Right renal cortex interstitium (tissue), 3 donors: ENCODE results near the gene OR52D1. TPM values are rescaled to one million over a fixed set of nuclear protein-coding genes. Genes with fewer than 3 reads are reported as not detected.

Source experiments
- DNase-seq, 3 donors: peaks; one replicate each; pipeline ENCODE4 v3.0.0-alpha.2; 2013; ENCODE audit warnings: low read depth in 3 of 3, low spot score in 2 of 3
- polyA plus RNA-seq, 3 donors: library from polyadenylated mRNA; unstranded; fragments of 120-200 nt; gene quantifications; one replicate each; pipeline ENCODE4 v1.2.1, GENCODE V29; 2013; ENCODE audit not compliant: insufficient read length in 3 of 3

OR52D1 gene
- not detected for polyA plus RNA-seq

GRCh38 chr11:5488385-5488784, at the start of gene OR52D1:
OR52D1 (plus strand) TSS chr11:5488685; CDS start chr11:5488707, 22 bp downstream.
- DNase-seq: no peak

- DNase-seq: no peak
Observed at GRCh38 chr11:5441414-5441813, 47.1 kb upstream of the OR52D1 start, which contains the start of gene OR51I1. OR51I1 (minus strand) TSS chr11:5441514; CDS start chr11:5441514, 0 bp downstream.

GRCh38 chr11:5443835-5444393, 44.6 kb upstream of the OR52D1 start:
- DNase-seq: no peak

GRCh38 chr11:5449023-5449422, 39.5 kb upstream of the OR52D1 start, which contains the start of gene OR51I2:
OR51I2 (plus strand) TSS chr11:5449323; CDS start chr11:5453489, 4,166 bp downstream.
- DNase-seq: no peak

GRCh38 chr11:5449432-5449831, 39.1 kb upstream of the OR52D1 start:
- DNase-seq: no peak

- DNase-seq: no peak
Observed at GRCh38 chr11:5460983-5461621, 27.4 kb upstream of the OR52D1 start.

- DNase-seq: no peak
Observed at GRCh38 chr11:5467527-5467926, 21.0 kb upstream of the OR52D1 start.

- no peak for DNase-seq
Observed at GRCh38 chr11:5473921-5474320, 14.6 kb upstream of the OR52D1 start.

GRCh38 chr11:5476186-5476819, 12.2 kb upstream of the OR52D1 start:
- peak in 2 of 3 donors; percentile 2 to 3 for DNase-seq

- DNase-seq: no peak
Observed at GRCh38 chr11:5486003-5486402, 2.5 kb upstream of the OR52D1 start.

- no peak for DNase-seq
Observed at GRCh38 chr11:5486421-5486820, 2.1 kb upstream of the OR52D1 start.

GRCh38 chr11:5488798-5489399, 414 bp downstream of the OR52D1 start:
- DNase-seq: no peak

- DNase-seq: no peak
Observed at GRCh38 chr11:5489576-5490357, 1.3 kb downstream of the OR52D1 start.

- no peak for DNase-seq
Observed at GRCh38 chr11:5499671-5500070, 11.2 kb downstream of the OR52D1 start.

GRCh38 chr11:5500393-5500801, 11.9 kb downstream of the OR52D1 start:
- DNase-seq: no peak

GRCh38 chr11:5504403-5504921, 16.0 kb downstream of the OR52D1 start:
- peak in 1 of 3 donors; percentile 3 for DNase-seq

GRCh38 chr11:5505363-5506048, 17.0 kb downstream of the OR52D1 start:
- DNase-seq: no peak

GRCh38 chr11:5507177-5507932, 18.9 kb downstream of the OR52D1 start:
- no peak for DNase-seq

- DNase-seq: no peak
Observed at GRCh38 chr11:5507933-5508305, 19.4 kb downstream of the OR52D1 start.
